Muscle of leg (tissue), 11 donors: ENCODE measurements around the gene CFI. TPM values are rescaled to one million over a fixed set of nuclear protein-coding genes. Genes with fewer than 3 reads are reported as not detected.

Source experiments
- DNase-seq: peaks from one replicate; pipeline ENCODE4 v3.0.0; 2013
- H3K27ac ChIP-seq: one replicate; pipeline ENCODE4 v1.5.1; 2013; ENCODE audit warnings: mild to moderate bottlenecking, low read length, control low read depth
- H3K27me3 ChIP-seq: one replicate; pipeline ENCODE4 v1.6.1; 2013; ENCODE audit warnings: low read length; ENCODE audit not compliant: control insufficient read depth, insufficient read depth
- H3K36me3 ChIP-seq: one replicate; pipeline ENCODE4 v1.6.1; 2013; ENCODE audit warnings: low read length; ENCODE audit not compliant: control insufficient read depth, insufficient read depth
- H3K4me1 ChIP-seq: one replicate; pipeline ENCODE4 v1.6.1; 2013; ENCODE audit warnings: low read length; ENCODE audit not compliant: control insufficient read depth, insufficient read depth
- H3K4me3 ChIP-seq: one replicate; pipeline ENCODE4 v1.5.1; 2013; ENCODE audit warnings: low read length, control low read depth
- H3K9me3 ChIP-seq: replicated peaks from 2 replicates; pipeline ENCODE4 v1.6.1; 2013; ENCODE audit warnings: low read depth, low read length; ENCODE audit not compliant: control insufficient read depth
- WGBS: methylation state at CpG from one replicate; pipeline ENCODE4 v1.1.5; 2013; ENCODE audit warnings: missing lambda C conversion rate; ENCODE audit not compliant: insufficient coverage; 5-methylcytosine and 5-hydroxymethylcytosine counted together
- polyA plus RNA-seq, 8 donors: library from polyadenylated mRNA; unstranded; fragments of 120-200 nt; gene quantifications; one replicate each; pipeline versions ENCODE4 v1.2.1 to v1.2.3, GENCODE V29; 2013; ENCODE audit warnings: inconsistent platforms in 1 of 8, low replicate concordance in 1 of 8; ENCODE audit not compliant: insufficient read length in 8 of 8, insufficient read depth in 1 of 8
- total RNA-seq: library from RNA; stranded (reverse); fragments of 120-200 nt; gene quantifications from one replicate; pipeline ENCODE4 v1.2.4, GENCODE V29; 2013

CFI gene
- total and polyA plus RNA-seq, 9 donors = 3.8 to 15.5 (median 6.8) TPM

DNA sequence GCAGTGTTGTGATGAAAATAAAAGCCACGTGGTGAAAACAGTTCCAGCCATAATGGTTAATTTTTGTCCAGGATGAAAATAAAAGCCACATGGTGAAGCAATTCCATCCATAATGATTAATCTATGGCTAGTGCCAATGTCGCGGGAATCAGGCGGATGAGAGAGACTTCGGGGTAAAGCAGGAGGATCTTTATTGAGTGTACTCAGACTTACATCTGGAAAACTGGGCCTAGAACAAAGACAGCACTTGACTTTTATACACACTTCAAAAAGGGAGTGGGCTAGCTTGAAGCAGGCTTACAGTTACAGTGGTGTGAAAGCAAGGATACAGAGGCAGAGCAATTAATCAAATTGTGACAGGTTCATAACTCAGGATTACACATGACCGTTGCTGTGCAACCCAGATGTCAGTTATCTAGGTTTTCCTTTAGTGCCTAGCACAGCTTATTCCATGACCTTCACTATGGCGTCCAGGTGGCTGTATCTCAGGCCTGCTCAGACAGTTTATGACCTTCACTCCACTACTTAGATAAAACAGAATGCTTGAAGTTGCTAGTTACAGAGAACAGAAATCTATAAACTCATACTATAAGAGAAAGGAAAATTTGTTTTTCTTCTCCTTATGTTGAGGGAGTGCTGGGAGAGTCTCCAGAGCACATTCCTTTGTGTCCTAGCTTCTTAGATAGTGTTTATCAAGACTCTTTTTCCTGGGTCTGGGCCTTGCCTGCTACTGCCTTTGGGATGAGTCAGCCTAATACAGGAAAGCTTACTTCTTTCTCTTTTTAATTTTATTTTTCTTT is 66.0 kb downstream of the CFI start:
- no peak for DNase-seq
- Histone ChIP-seq H3K27me3 (no peaks in the 10 kb centered on the region), H3K36me3 (no peaks in the 10 kb centered on the region), H3K9me3 (no peaks in the 10 kb centered on the region), H3K4me3 (no peak overlapping the region), H3K27ac (no peak overlapping the region), H3K4me1 (no peaks in the 10 kb centered on the region)
- 10% methylated on average over 1 of the region's 7 CpGs for WGBS

- H3K4me3 ChIP-seq = no peak overlapping the region
- H3K36me3 ChIP-seq = no peaks in the 10 kb centered on the region
- H3K27ac ChIP-seq = no peak overlapping the region
- no peaks in the 10 kb centered on the region for H3K9me3 ChIP-seq
- H3K4me1 ChIP-seq = peaks cover 7% of the 10 kb centered on the region
- H3K27me3 ChIP-seq = no peaks in the 10 kb centered on the region
- no peak for DNase-seq
- WGBS = no CpG with 5 or more reads among the region's 5 CpGs
Measured at GRCh38 chr4:109733728-109734127, 68.1 kb downstream of the CFI start.

- peak overlapping the region; percentile 85 for H3K27ac ChIP-seq
- H3K9me3 ChIP-seq = no peaks in the 10 kb centered on the region
- H3K36me3 ChIP-seq = no peaks in the 10 kb centered on the region
- peak; percentile 4 for DNase-seq
- peaks cover 7% of the 10 kb centered on the region for H3K4me1 ChIP-seq
- H3K27me3 ChIP-seq = no peaks in the 10 kb centered on the region
- peak overlapping the region; percentile 90 for H3K4me3 ChIP-seq
- 88% methylated on average over 7 of the region's 21 CpGs for WGBS
Measured at GRCh38 chr4:109730619-109731545, 70.9 kb downstream of the CFI start.

DNA sequence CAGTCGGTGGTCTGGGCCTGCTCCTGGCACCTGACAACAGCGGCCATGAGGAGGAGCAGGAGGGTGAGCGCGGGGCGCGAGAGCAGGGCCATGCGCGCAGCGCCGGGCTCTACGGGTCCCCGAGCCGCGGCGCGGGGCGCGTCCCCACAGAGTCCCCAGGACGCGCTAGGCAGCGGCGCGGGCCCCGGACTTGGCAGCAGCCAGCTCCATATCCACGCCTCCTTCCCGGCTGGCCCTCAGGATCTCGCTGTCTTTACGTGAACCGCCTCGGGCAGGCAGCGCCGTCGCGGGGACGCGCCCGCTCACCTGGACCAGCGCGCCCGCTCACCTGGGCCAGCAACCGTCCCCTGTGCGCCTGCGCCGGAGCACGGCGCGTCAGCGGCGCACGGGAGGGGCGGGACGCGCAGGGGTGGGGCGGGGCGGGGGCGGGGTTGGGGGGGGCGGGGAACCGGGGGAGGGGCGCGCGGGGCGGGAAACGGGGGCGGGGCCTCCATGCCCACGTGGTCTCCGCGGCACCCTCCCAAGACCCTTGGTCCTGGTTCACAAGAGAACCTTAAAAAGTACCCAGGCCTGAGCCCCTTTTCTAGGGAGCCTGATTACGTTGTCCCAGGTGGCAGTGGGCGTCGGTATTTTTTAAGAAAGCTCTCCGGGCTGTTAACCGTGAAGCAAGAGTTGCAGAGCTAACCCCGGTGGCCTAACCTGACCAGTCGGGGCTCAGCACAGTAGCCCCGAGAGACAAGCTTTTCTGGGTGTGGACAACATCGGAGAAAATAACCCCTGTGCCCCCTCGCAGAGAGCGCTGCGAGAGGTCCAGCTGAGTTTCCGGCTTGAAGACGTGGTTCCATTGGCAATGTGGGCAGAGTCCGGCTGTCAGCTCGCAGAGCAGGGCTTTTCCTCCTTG is 71.8 kb downstream of the CFI start, which contains the start of gene PLA2G12A:
Gene PLA2G12A (minus strand): TSS at position 353 of the 901 bp plus-strand sequence. CDS start 261 bp downstream, at position 92.
- H3K9me3 ChIP-seq = no peaks in the 10 kb centered on the region
- H3K4me1 ChIP-seq = peaks cover 7% of the 10 kb centered on the region
- WGBS = 0% methylated on average over 52 of the region's 83 CpGs
- H3K27ac ChIP-seq = peak within 1 kb of the TSS; percentile 85
- H3K36me3 ChIP-seq = no peaks in the 10 kb centered on the region
- H3K4me3 ChIP-seq = peak within 1 kb of the TSS; percentile 90
- H3K27me3 ChIP-seq = no peaks in the 10 kb centered on the region
- DNase-seq = peak; percentile 76

GRCh38 chr4:109729117-109729717 is 72.6 kb downstream of the CFI start:
- Histone ChIP-seq H3K4me3 (peak overlapping the region; percentile 71), H3K27ac (no peak overlapping the region), H3K27me3 (no peaks in the 10 kb centered on the region), H3K9me3 (no peaks in the 10 kb centered on the region), H3K4me1 (peaks cover 7% of the 10 kb centered on the region), H3K36me3 (no peaks in the 10 kb centered on the region)
- peak; percentile 13 for DNase-seq
- WGBS = 0% methylated on average over 19 of the region's 25 CpGs

DNA sequence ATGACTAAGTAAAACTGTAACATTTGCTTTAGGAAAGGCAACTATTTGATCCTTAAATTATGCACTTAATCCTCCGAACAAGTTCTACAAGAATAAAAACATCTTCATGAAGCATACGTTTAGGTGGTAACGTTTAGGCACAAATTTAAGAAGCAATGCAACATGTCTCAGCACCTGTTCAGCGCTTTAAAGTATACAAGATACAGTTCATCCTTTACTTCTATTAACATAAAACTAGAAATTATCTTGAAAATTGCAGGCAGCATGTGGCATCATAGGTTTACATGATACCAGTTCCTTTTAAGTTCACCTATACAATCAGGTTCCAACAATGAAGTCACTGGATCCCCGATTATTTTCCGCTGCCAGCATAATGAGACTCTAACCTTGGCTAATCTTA is 73.4 kb downstream of the CFI start:
- Histone ChIP-seq H3K27me3 (no peaks in the 10 kb centered on the region), H3K27ac (no peak overlapping the region), H3K9me3 (no peaks in the 10 kb centered on the region), H3K4me3 (no peak overlapping the region), H3K36me3 (no peaks in the 10 kb centered on the region), H3K4me1 (peaks cover 7% of the 10 kb centered on the region)
- no peak for DNase-seq
- WGBS = 67% methylated on average over 1 of the region's 6 CpGs

DNA sequence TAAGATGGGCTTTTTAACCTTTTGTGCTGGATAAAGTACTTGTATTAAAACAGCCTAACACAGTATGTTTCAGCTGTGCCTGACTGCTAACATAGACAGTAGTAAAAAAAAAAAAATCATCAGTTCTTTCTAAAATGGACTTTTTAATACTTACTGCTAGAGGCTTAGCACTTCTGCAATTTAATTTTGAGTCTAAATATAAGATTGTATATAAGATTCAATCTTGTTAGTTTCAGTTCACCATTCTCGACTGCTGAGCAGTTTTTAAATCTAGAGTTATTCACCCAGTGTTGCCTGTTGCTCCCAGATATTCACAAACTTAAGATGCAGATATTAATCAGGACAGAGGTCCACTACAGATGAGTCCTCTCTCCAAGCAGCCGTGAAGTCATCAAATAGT is 78.7 kb downstream of the CFI start:
- no peak overlapping the region for H3K4me3 ChIP-seq
- no peaks in the 10 kb centered on the region for H3K36me3 ChIP-seq
- H3K27me3 ChIP-seq = no peaks in the 10 kb centered on the region
- no peak for DNase-seq
- H3K9me3 ChIP-seq = no peaks in the 10 kb centered on the region
- no peak overlapping the region for H3K27ac ChIP-seq
- no CpG with 5 or more reads among the region's 2 CpGs for WGBS
- no peaks in the 10 kb centered on the region for H3K4me1 ChIP-seq

DNA sequence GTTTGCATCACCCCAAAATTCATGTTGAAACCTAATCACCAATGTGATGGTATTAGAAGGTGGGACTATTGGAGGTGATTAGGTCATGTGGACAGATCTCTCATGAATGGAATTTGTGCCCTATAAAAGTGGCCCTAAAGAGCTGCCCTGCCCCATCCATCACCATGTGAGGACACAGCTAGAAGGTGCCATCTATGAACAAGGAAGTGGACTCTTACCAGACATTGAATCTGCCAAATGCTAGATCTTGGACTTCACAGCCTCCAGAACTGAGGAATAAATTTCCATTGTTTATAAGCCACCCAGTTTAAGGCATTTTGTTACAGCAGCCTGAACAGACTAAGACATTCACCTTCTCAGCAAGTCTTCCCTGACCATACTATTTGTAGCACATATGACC is 79.4 kb downstream of the CFI start:
- H3K27ac ChIP-seq = no peak overlapping the region
- no peaks in the 10 kb centered on the region for H3K4me1 ChIP-seq
- H3K27me3 ChIP-seq = no peaks in the 10 kb centered on the region
- no peaks in the 10 kb centered on the region for H3K9me3 ChIP-seq
- no peak overlapping the region for H3K4me3 ChIP-seq
- no peaks in the 10 kb centered on the region for H3K36me3 ChIP-seq
- no peak for DNase-seq

- Histone ChIP-seq H3K36me3 (peaks cover 7% of the 10 kb centered on the region), H3K9me3 (no peaks in the 10 kb centered on the region), H3K4me3 (no peak overlapping the region), H3K4me1 (no peaks in the 10 kb centered on the region), H3K27ac (no peak overlapping the region), H3K27me3 (no peaks in the 10 kb centered on the region)
- no peak for DNase-seq
- 100% methylated on average over 1 of the region's 7 CpGs for WGBS
Measured at GRCh38 chr4:109721033-109721432, 80.8 kb downstream of the CFI start.
